GM10847 (cell line): ENCODE results near the gene KCNN2.

Source experiments
- POLR2A ChIP-seq: IDR thresholded peaks from 2 replicates; pipeline ENCODE4 v1.6.1; 2011; ENCODE audit not compliant: insufficient read length; ENCODE audit errors: extremely low read depth

Gene KCNN2

GRCh38 chr5:114355086-114355830, 6.6 kb upstream of the KCNN2 start:
- TF ChIP-seq POLR2A = no peak

DNA sequence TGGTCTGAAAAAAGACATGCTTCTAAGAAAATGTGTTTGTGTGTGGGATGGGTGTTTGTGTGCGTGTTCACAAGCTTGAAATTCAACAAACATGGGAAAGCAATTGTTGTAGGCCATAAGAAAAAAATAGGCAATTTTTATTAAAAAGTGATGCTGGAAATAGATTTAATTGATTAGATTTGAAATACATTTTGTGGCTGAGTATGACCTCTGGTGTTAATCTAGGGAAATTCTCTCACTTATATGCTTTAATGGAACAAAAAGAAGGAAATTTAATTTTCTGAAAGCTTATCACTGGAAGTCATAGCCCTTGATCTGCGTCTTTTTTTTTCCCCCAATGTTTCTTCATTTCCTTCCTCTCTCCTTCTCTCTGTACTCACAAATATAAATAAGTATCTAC, 3.5 kb upstream of the KCNN2 start:
- no peak for TF ChIP-seq POLR2A

DNA sequence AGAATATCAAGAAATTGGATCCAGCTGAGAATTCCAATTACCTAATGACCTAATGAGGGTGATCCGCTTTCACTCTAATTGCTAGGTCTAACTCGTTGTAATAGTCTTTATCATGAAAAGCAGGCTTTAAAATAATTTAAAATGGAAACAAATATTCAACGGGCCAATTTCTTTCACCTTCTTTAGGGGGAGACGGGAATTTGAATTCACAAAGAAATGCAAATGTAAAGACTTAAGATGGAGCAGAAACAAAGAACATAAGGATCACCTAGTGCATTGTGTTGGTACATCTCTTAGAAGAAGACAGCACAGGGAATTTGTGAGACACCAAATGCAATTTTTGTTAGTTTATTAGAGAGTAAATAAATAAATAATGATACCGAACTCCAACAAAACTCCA, 1.5 kb upstream of the KCNN2 start:
- TF ChIP-seq POLR2A = no peak

- no peak for TF ChIP-seq POLR2A
Measured at GRCh38 chr5:114360816-114361723, 800 bp upstream of the KCNN2 start.

DNA sequence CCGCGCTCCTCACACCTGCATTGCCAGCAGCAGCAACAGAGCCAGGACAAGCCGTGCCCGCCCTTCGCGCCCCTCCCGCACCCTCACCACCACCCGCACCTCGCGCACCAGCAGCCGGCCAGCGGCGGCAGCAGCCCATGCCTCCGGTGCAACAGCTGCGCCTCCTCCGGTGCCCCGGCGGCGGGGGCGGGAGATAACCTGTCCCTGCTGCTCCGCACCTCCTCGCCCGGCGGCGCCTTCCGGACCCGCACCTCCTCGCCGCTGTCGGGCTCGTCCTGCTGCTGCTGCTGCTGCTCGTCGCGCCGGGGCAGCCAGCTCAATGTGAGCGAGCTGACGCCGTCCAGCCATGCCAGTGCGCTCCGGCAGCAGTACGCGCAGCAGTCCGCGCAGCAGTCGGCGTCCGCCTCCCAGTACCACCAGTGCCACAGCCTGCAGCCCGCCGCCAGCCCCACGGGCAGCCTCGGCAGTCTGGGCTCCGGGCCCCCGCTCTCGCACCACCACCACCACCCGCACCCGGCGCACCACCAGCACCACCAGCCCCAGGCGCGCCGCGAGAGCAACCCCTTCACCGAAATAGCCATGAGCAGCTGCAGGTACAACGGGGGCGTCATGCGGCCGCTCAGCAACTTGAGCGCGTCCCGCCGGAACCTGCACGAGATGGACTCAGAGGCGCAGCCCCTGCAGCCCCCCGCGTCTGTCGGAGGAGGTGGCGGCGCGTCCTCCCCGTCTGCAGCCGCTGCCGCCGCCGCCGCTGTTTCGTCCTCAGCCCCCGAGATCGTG, 517 bp downstream of the KCNN2 start:
- no peak for TF ChIP-seq POLR2A

GRCh38 chr5:114362977-114363761, 1.3 kb downstream of the KCNN2 start:
- no peak for TF ChIP-seq POLR2A

- no peak for TF ChIP-seq POLR2A
Measured at GRCh38 chr5:114363837-114364236, 2.0 kb downstream of the KCNN2 start.

DNA sequence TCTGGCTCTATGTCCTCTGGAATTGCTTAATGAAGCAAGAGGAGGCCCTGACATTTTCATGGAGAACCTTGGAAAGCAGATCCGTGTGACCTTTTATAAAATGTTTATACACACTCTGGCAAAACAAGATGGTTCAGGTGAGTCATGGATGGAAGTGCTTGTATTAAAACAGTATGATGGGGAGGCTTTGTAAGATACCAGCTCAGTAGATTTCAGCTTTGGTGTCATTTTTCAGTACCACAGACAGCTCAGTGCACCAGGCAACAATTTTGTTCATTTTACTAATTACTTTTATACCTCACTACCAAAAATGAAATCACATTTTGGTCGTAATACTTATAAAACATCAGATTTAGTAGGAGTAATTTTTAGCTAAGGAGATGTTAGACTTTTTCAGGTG, 5.2 kb downstream of the KCNN2 start:
- no peak for TF ChIP-seq POLR2A

DNA sequence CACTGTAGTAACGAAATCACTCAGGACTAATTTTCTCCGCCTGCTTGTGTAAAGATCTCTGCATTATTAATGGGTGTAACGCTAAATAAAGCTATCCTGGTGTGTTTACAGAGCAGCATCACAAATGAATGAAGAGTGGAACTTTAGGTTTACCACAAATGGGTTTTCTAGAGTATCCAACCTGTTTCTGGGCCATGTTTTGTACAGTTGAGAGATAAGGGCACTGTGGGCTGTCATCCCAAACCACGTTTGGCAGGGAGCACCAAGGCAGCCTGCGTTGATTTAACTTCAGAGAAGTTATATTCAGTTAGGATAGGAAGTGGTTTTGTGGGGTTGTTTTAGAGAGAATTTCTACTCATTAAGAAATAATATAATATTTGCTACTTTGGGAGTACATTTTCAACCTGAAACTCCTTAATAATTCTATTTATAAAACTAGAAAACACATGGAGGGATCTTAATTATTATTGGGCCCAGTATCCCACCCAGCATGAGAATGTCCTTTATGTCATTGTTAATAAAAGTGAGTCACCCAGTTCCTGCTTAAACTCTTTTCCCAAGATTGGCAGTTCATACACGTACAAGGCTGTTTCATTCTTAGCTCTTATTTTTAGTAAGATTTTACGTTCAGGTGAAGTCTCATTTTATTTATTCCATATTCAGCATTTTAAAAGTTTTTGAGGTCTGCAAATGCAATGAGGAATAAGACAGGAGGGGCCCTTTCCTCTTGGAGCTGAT, 8.0 kb downstream of the KCNN2 start:
- TF ChIP-seq POLR2A = no peak

GRCh38 chr5:114377050-114377844, 15.4 kb downstream of the KCNN2 start:
- no peak for TF ChIP-seq POLR2A

GRCh38 chr5:114377946-114378345, 16.1 kb downstream of the KCNN2 start:
- TF ChIP-seq POLR2A = no peak

DNA sequence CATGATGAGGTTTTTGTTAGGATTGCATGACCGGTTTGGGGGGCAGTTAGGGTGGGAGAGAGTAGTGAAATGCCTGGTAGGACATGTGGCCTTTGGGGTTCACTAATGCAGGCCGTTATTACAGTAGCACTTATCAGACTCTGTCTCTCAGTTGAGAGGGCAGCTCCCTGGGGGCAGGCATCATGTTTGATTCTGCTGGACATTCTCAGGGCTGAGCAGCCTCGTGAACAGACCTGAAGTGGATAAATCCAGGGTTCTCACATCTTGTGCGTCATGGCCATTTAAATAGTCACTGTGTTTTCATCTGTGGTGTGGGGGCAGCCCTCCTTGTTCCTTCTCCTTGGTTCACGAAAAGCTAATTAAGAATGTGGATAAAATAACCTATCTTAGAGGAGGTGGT, 18.9 kb downstream of the KCNN2 start:
- no peak for TF ChIP-seq POLR2A

DNA sequence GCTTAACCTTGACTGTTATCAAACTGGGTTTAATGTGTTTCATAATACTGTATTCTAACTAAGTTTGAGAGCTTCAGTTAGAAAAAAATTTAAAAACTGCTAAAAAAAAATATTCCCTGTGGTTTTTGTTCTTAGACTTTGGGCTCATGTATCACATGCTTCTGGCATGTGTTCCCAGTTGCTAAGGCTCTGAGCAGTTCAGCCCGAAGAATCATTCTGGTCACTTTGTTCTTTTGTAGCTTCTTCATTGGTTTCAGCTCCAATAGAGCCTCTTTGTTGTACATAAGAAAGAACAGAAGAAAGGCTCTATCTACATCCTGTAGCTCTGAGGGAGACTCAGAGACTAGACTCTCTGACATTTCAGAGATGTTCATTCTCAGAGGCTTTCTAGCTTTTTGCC, 25.6 kb downstream of the KCNN2 start:
- TF ChIP-seq POLR2A = no peak
